Lung (tissue), 12 donors: ENCODE data around the gene ITFG1. TPM values are rescaled to one million over a fixed set of nuclear protein-coding genes. Genes with fewer than 3 reads are reported as not detected.
"Not testable (repeated sequence)": the region's sequence is repeated elsewhere in the genome, so short reads cannot be mapped to it uniquely, and the experiment has no call there.

Experiments used
- ATAC-seq: fragments of 200-7000 bp; cut with Tn5 transposase; one replicate; pipeline ENCODE4 v1.9.1; 2020; ENCODE audit warnings: moderate number of reproducible peaks; ENCODE audit not compliant: insufficient read depth, low FRiP score
- DNase-seq, 3 donors: peaks; one replicate each; pipeline ENCODE4 v3.0.0-alpha.2; 2013 to 2017
- H3K27ac ChIP-seq, 2 donors: one replicate each; pipeline ENCODE4 v1.5.1; 2013; ENCODE audit warnings: mild to moderate bottlenecking in 2 of 2, moderate library complexity in 2 of 2, control low read depth in 1 of 2, inconsistent platforms in 1 of 2, low read depth in 1 of 2, low read length in 1 of 2
- H3K27me3 ChIP-seq, 3 donors: one replicate each; pipeline ENCODE4 v1.5.1; 2013; ENCODE audit warnings: low read length in 2 of 3; ENCODE audit not compliant: control insufficient read depth in 3 of 3, insufficient read depth in 3 of 3
- H3K36me3 ChIP-seq, 4 donors: one replicate each; pipeline ENCODE4 v1.5.1; 2013; ENCODE audit warnings: low read length in 4 of 4, mild to moderate bottlenecking in 1 of 4, moderate library complexity in 1 of 4; ENCODE audit not compliant: control insufficient read depth in 4 of 4, insufficient read depth in 4 of 4
- H3K4me1 ChIP-seq, 5 donors: one replicate each; pipeline ENCODE4 v1.5.1; 2013; ENCODE audit warnings: low read length in 5 of 5, mild to moderate bottlenecking in 2 of 5, moderate library complexity in 1 of 5; ENCODE audit not compliant: control insufficient read depth in 5 of 5, insufficient read depth in 5 of 5
- H3K4me3 ChIP-seq: one replicate; pipeline ENCODE4 v1.5.1; 2013; ENCODE audit warnings: mild to moderate bottlenecking, control low read depth, moderate library complexity
- H3K9ac ChIP-seq, 2 donors: one replicate each; pipeline ENCODE4 v1.5.1; 2013; ENCODE audit warnings: low read length in 2 of 2, control low read depth in 1 of 2; ENCODE audit not compliant: insufficient read depth in 1 of 2
- H3K9me3 ChIP-seq, 4 donors: one replicate each; pipeline ENCODE4 v1.5.1; 2013; ENCODE audit warnings: low read length in 3 of 4, mild to moderate bottlenecking in 1 of 4, moderate library complexity in 1 of 4; ENCODE audit not compliant: control insufficient read depth in 4 of 4, insufficient read depth in 3 of 4
- CTCF ChIP-seq: IDR thresholded peaks from 2 replicates; pipeline ENCODE4 v1.5.1; 2012; ENCODE audit warnings: mild to moderate bottlenecking; ENCODE audit errors: control extremely low read depth, extremely low read depth
- WGBS, 2 donors: extraction: QIAGEN DNeasy Blood & Tissue Kit; methylation state at CpG; one replicate each; pipeline ENCODE4 v1.1.7; 2013; 5-methylcytosine and 5-hydroxymethylcytosine counted together
- polyA plus RNA-seq, 2 donors: library from polyadenylated mRNA; stranded (reverse); fragments of 200-250 nt; gene quantifications; one replicate each; pipeline ENCODE4 v1.2.1, GENCODE V29; 2013
- total RNA-seq, 2 donors: library from RNA; depleted of rRNA in 1 of 2; stranded (reverse); fragments of >200 nt in 1 of 2; gene quantifications; one replicate each; pipeline ENCODE4 v1.2.1, GENCODE V29; 2014 to 2021
- donor health status: control.
- donor health status: control.
- donor health status: Bipolar disorder and iron deficiency.
- donor health status: healthy.
- donor health status: DM: yes; HTN: yes; CAD: no.

Gene ITFG1
- total and polyA plus RNA-seq, 4 donors, result 13.0 to 79.4 (median 40.2) TPM

GRCh38 chr16:47469227-47469626 is 8.4 kb upstream of the ITFG1 start:
- ATAC-seq, result no peak
- H3K9me3 ChIP-seq, result no peaks in the 10 kb centered on the region
- no peaks in the 10 kb centered on the region for H3K27me3 ChIP-seq
- H3K4me3 ChIP-seq, result no peak overlapping the region
- peaks cover 0 to 4% (median 2%) of the 10 kb centered on the region in 4 donors for H3K36me3 ChIP-seq
- H3K27ac ChIP-seq, result no peak overlapping the region
- peaks cover 0 to 23% (median 0%) of the 10 kb centered on the region in 5 donors for H3K4me1 ChIP-seq
- DNase-seq, result no peak
- TF ChIP-seq CTCF, result no peak
- H3K9ac ChIP-seq, result no peak overlapping the region
- WGBS, 2 donors, result 100% methylated on average over 1 of the region's 1 CpG

DNA sequence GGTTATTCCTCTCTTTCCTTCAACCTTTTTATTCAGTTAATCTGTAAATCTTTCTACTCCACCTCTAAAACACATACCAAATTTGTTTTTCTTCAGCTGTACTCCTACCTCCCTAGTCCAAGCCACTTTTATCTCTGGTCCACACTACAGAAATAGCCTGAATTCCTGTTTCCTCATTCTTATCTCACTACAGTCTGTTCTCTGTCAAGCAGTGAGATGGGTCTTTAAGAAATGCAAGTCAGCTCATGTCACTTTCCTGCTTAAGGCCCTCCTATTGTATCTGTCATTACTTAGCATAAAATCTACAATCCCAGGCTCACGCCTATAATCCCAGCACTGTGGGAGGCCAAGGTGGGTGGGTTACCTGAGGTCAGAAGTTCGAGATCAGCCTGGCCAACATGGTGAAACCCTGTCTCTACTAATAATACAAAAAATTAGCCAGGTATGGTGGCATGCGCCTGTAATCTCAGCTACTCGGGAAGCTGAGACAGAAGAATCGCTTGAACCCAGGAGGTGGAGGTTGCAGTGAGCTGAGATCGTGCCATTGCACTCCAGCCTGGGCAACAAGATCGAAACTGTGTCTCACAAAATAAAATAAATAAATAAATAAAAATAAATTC is 7.3 kb upstream of the ITFG1 start:
- H3K36me3 ChIP-seq, ATAC-seq, H3K27me3 ChIP-seq, DNase-seq, H3K9ac ChIP-seq, H3K9me3 ChIP-seq, H3K27ac ChIP-seq, H3K4me3 ChIP-seq: not testable (repeated sequence)
- peaks cover 0 to 29% (median 1%) of the 10 kb centered on the region in 5 donors for H3K4me1 ChIP-seq
- whole genome bisulfite sequencing, 2 donors, result 94% methylated on average over 7 of the region's 7 CpGs

- 91 to 99% methylated on average over 2 of the region's 2 CpGs for WGBS, 2 donors
- no peak overlapping the region for H3K27ac ChIP-seq
- TF ChIP-seq CTCF, result no peak
Measured at GRCh38 chr16:47467501-47467900, 6.6 kb upstream of the ITFG1 start.

GRCh38 chr16:47465919-47466630 is 5.2 kb upstream of the ITFG1 start:
- no peak for ATAC-seq
- Histone ChIP-seq H3K27ac (no peak overlapping the region), H3K4me3 (no peak overlapping the region), H3K4me1 (peaks cover 0 to 29% (median 7%) of the 10 kb centered on the region in 5 donors), H3K9me3 (no peaks in the 10 kb centered on the region), H3K36me3 (peaks cover 0 to 4% (median 2%) of the 10 kb centered on the region in 4 donors), H3K27me3 (no peaks in the 10 kb centered on the region), H3K9ac (no peak overlapping the region)
- no peak for DNase-seq
- no peak for TF ChIP-seq CTCF
- WGBS, 2 donors, result 86 to 87% methylated on average over 2 of the region's 2 CpGs

More at GRCh38 chr16:47467501-47467900, 6.6 kb upstream of the ITFG1 start:
- Histone ChIP-seq H3K9ac (no peak overlapping the region), H3K9me3 (no peaks in the 10 kb centered on the region), H3K4me1 (peaks cover 0 to 29% (median 4%) of the 10 kb centered on the region in 5 donors), H3K27me3 (no peaks in the 10 kb centered on the region), H3K36me3 (peaks cover 0 to 4% (median 2%) of the 10 kb centered on the region in 4 donors), H3K4me3 (no peak overlapping the region)
- DNase-seq, result no peak
- no peak for ATAC-seq
